Ovary (tissue), 9 donors: ENCODE data around the gene COL5A1. TPM values are rescaled to one million over a fixed set of nuclear protein-coding genes. Genes with fewer than 3 reads are reported as not detected.

Source experiments
- DNase-seq, 5 donors: peaks; one replicate each; pipeline ENCODE4 v3.0.0-alpha.2; 2019 to 2020
- H3K27ac ChIP-seq, 2 donors: fragments of 200-600 bp; one replicate each; pipeline versions ENCODE4 v1.5.1 to v1.8.0; 2019 to 2022
- H3K27me3 ChIP-seq: fragments of 200-600 bp; one replicate; pipeline ENCODE4 v1.8.0; 2022
- H3K36me3 ChIP-seq: fragments of 200-600 bp; sonication (generic); one replicate; pipeline ENCODE4 v1.5.1; 2019
- H3K4me1 ChIP-seq: one replicate; pipeline ENCODE4 v1.8.1; 2013; ENCODE audit warnings: mild to moderate bottlenecking, moderate library complexity; ENCODE audit not compliant: insufficient read depth
- H3K4me3 ChIP-seq: fragments of 200-600 bp; sonication (generic); one replicate; pipeline ENCODE4 v1.5.1; 2017
- H3K9me3 ChIP-seq, 2 donors: fragments of 200-600 bp in 1 of 2; sonication (generic) in 1 of 2; one replicate each; pipeline versions ENCODE4 v1.5.1 to v1.8.1; 2013 to 2019; ENCODE audit warnings: mild to moderate bottlenecking in 1 of 2, moderate library complexity in 1 of 2
- EP300 ChIP-seq: sonication (generic); formaldehyde crosslinking; IDR thresholded peaks from one replicate; pipeline ENCODE4 v1.6.1; 2017; ENCODE audit warnings: antibody characterized with exemption
- POLR2A ChIP-seq: fragments of 450-650 bp; IDR thresholded peaks from one replicate; pipeline ENCODE4 v1.6.1; 2017; ENCODE audit warnings: antibody characterized with exemption, mild to moderate bottlenecking, moderate library complexity
- whole genome bisulfite sequencing, 3 donors: extraction: QIAGEN DNeasy Blood & Tissue Kit in 1 of 3; methylation state at CpG; one replicate each; pipeline versions ENCODE4 v1.1.5 to v1.1.7; 2013 to 2017; 5-methylcytosine and 5-hydroxymethylcytosine counted together
- intact Hi-C, 4 donors: fragments of 100-400 bp; cut with DNase I; formaldehyde crosslinking; loops; one replicate each; pipeline versions ENCODE4 v1.11.0 to v1.15.1; 2022 to 2023
- polyA plus RNA-seq, 2 donors: library from polyadenylated mRNA; stranded (reverse); fragments of 200-250 nt in 1 of 2; fragments of 350-450 nt in 1 of 2; fragmentation: Illumina TruSeq in 1 of 2; extraction: RNeasy Lipid Tissue Mini Kit (QIAGEN cat#74804) in 1 of 2; gene quantifications; one replicate each; pipeline ENCODE4 v1.2.3, GENCODE V29; 2013 to 2014
- total RNA-seq, 7 donors: library from RNA; depleted of rRNA in 2 of 7; stranded (reverse); fragments of >200 nt in 2 of 7; fragmentation: NEBNext Ultra II Directional in 3 of 7; extraction: Animal tissue kit (Norgen Biotek cat#: 25700) in 3 of 7; gene quantifications; one replicate each; pipeline versions ENCODE4 v1.1.0 to v1.2.4, GENCODE V29; 2016 to 2023
- TF ChIP-seq, protein P1 (sequence below), 3 donors: fragments of 450-650 bp in 2 of 3; fragments of 200-600 bp in 1 of 3; IDR thresholded peaks; one replicate each; pipeline versions ENCODE4 v1.5.1 to v1.8.0; 2016 to 2022; ENCODE audit warnings: antibody characterized with exemption in 3 of 3, mild to moderate bottlenecking in 1 of 3
- donor health status: DM: no; HTN: no; CAD: no; lungs with moderate emphysema.
- donor health status: DM: no; HTN: no; CAD: no.
- donor health status: Bipolar disorder and iron deficiency.
- donor health status: DM: yes; HTN: yes; CAD: no.
- donor health status: DM: no; HTN: no; CAD: no.
- donor health status: DM: yes; HTN: yes; CAD: no.

The COL5A1 gene
- total and polyA plus RNA-seq, 9 donors: 28.1 to 117 (median 54.6) TPM

DNA sequence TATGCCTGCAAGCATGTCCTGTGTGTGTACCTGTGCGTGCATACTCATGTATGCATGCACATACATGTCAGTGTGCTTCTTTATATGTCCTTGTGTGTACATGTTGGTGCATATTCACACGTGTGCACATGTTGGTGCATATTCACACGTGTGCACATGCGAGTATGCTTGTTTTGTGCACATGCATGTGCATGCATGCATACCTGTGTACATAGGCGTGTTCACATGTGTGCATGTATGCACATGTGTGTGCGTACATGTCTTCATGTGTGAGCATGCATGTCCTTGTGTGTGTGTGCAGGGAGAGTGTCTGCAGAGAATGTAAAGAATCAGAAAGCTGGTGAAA, 166.8 kb downstream of the COL5A1 start:
- H3K4me1 ChIP-seq: peaks cover 1% of the 10 kb centered on the region
- no peak overlapping the region for H3K4me3 ChIP-seq
- H3K36me3 ChIP-seq: no peaks in the 10 kb centered on the region
- TF ChIP-seq EP300: no peak
- TF ChIP-seq, protein P1, sequence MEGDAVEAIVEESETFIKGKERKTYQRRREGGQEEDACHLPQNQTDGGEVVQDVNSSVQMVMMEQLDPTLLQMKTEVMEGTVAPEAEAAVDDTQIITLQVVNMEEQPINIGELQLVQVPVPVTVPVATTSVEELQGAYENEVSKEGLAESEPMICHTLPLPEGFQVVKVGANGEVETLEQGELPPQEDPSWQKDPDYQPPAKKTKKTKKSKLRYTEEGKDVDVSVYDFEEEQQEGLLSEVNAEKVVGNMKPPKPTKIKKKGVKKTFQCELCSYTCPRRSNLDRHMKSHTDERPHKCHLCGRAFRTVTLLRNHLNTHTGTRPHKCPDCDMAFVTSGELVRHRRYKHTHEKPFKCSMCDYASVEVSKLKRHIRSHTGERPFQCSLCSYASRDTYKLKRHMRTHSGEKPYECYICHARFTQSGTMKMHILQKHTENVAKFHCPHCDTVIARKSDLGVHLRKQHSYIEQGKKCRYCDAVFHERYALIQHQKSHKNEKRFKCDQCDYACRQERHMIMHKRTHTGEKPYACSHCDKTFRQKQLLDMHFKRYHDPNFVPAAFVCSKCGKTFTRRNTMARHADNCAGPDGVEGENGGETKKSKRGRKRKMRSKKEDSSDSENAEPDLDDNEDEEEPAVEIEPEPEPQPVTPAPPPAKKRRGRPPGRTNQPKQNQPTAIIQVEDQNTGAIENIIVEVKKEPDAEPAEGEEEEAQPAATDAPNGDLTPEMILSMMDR (IDR thresholded peaks at IDR 0.05): no peak
- no peak for TF ChIP-seq POLR2A
- intact Hi-C loops: no loop called here
- WGBS, 3 donors: 89 to 96% (median 91%) methylated on average over 6 of the region's 6 CpGs
- DNase-seq: no peak
- no peak overlapping the region for H3K27ac ChIP-seq
- H3K9me3 ChIP-seq: no peaks in the 10 kb centered on the region
- H3K27me3 ChIP-seq: no peaks in the 10 kb centered on the region

- intact Hi-C loops: no loop called here
- H3K27ac ChIP-seq: no peak overlapping the region
- peaks cover 1% of the 10 kb centered on the region for H3K4me1 ChIP-seq
- WGBS, 3 donors: 88 to 94% (median 94%) methylated on average over 15 of the region's 15 CpGs
- TF ChIP-seq, protein P1 (IDR thresholded peaks at IDR 0.05): no peak
- TF ChIP-seq POLR2A (no peak), EP300 (no peak)
- H3K27me3 ChIP-seq: no peaks in the 10 kb centered on the region
- no peak for DNase-seq
- no peak overlapping the region for H3K4me3 ChIP-seq
- no peaks in the 10 kb centered on the region for H3K36me3 ChIP-seq
- no peaks in the 10 kb centered on the region for H3K9me3 ChIP-seq
Observed at GRCh38 chr9:134809292-134809691, 167.7 kb downstream of the COL5A1 start.

- no peaks in the 10 kb centered on the region for H3K27me3 ChIP-seq
- H3K36me3 ChIP-seq: no peaks in the 10 kb centered on the region
- TF ChIP-seq POLR2A: no peak
- TF ChIP-seq, protein P1 (IDR thresholded peaks at IDR 0.05): no peak
- TF ChIP-seq EP300: no peak
- peaks cover 1% of the 10 kb centered on the region for H3K4me1 ChIP-seq
- WGBS, 3 donors: 77 to 88% (median 87%) methylated on average over 10 of the region's 10 CpGs
- H3K27ac ChIP-seq: no peak overlapping the region
- intact Hi-C loops: no loop called here
- no peak for DNase-seq
- H3K9me3 ChIP-seq: no peaks in the 10 kb centered on the region
- no peak overlapping the region for H3K4me3 ChIP-seq
Observed at GRCh38 chr9:134809826-134810225, 168.2 kb downstream of the COL5A1 start.

DNA sequence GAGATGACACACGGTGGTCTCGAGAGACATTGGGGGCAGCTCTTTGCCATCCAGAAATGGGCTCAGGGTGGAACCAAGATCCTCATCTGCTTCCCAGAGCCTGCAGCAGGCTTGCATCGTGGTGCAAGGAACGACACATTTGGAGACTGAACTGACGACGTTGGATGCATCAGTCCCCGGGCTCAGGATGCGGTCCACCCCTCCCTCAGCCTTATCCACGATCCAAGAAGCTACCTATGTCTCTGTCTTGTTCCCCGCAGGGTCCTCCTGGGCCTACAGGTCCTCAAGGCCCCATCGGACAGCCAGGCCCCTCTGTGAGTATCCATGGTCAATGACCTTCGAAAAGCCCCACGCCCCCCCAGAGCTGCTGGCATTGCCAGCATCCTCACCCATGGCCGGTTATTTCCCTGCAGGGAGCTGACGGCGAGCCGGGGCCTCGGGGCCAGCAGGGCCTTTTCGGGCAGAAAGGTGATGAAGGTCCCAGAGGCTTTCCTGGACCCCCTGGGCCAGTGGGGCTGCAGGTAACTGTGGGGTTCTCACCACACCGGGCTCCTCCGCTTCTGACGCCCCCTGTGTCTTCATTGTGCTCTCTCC, 169.6 kb downstream of the COL5A1 start:
- H3K27me3 ChIP-seq: no peaks in the 10 kb centered on the region
- WGBS, 3 donors: 80 to 81% (median 81%) methylated on average over 22 of the region's 22 CpGs
- H3K9me3 ChIP-seq: no peaks in the 10 kb centered on the region
- no peaks in the 10 kb centered on the region for H3K36me3 ChIP-seq
- H3K4me1 ChIP-seq: peaks cover 1% of the 10 kb centered on the region
- no peak for TF ChIP-seq EP300
- TF ChIP-seq POLR2A: no peak
- TF ChIP-seq, protein P1 (IDR thresholded peaks at IDR 0.05): no peak
- no peak for DNase-seq
- no peak overlapping the region for H3K4me3 ChIP-seq
- intact Hi-C loops: no loop called here
- H3K27ac ChIP-seq: no peak overlapping the region
